ENCODE data around the gene NUFIP1.

Gene NUFIP1

GRCh38 chr13:44936246-44936645 is 53.0 kb downstream of the NUFIP1 start:
- TF ChIP-seq TEAD4 (IDR thresholded peaks at IDR 0.05) (no peak), EP300 (IDR thresholded peaks at IDR 0.05; ENCODE audit: borderline replicate concordance) (no peak), NFIC (IDR thresholded peaks at IDR 0.05) (no peak), CEBPB (IDR thresholded peaks at IDR 0.05) (no peak), TCF12 (IDR thresholded peaks at IDR 0.05; ENCODE audit: low read depth) (no peak), MAX (IDR thresholded peaks at IDR 0.05) (no peak), TAF1 (IDR thresholded peaks at IDR 0.05; ENCODE audit: low read depth) (no peak), EGR1 (IDR thresholded peaks at IDR 0.05) (no peak), YY1 (IDR thresholded peaks at IDR 0.05; ENCODE audit: low read depth) (no peak), CREB1 (IDR thresholded peaks at IDR 0.05; ENCODE audit: low read depth) (no peak), ZBTB7A (IDR thresholded peaks at IDR 0.05; ENCODE audit: low read depth) (no peak), FOXM1 (IDR thresholded peaks at IDR 0.05; ENCODE audit: borderline replicate concordance, low read depth) (no peak), REST (IDR thresholded peaks at IDR 0.05; ENCODE audit: low read depth) (no peak), RAD21 (IDR thresholded peaks at IDR 0.05; ENCODE audit: low read depth) (no peak)
- TF ChIP-seq, protein P1, sequence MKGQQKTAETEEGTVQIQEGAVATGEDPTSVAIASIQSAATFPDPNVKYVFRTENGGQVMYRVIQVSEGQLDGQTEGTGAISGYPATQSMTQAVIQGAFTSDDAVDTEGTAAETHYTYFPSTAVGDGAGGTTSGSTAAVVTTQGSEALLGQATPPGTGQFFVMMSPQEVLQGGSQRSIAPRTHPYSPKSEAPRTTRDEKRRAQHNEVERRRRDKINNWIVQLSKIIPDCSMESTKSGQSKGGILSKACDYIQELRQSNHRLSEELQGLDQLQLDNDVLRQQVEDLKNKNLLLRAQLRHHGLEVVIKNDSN (IDR thresholded peaks at IDR 0.05): no peak

DNA sequence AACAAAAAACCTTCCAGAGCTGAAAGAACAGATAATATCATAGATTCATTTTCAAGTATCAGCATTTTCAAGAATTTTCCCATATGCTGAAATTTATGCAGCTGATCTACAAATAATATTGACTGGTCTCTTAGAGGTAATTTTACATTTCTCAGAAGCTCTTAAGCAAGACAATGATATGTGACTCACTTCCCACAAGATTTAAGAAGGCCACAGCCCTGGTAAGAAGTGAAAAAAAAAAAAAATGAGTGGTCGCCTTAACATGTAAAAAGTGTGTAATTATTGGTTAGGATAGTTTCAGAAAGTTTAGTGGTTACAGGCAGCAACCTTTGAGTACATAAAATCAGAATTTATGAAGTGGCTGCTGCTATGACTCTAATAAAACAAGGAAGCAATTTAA is 54.5 kb downstream of the NUFIP1 start:
- TF ChIP-seq TAF1 (IDR thresholded peaks at IDR 0.05; ENCODE audit: low read depth): no peak
- TF ChIP-seq EP300 (IDR thresholded peaks at IDR 0.05; ENCODE audit: borderline replicate concordance): no peak
- no peak for TF ChIP-seq ZBTB7A (IDR thresholded peaks at IDR 0.05; ENCODE audit: low read depth)
- TF ChIP-seq, protein P1 (IDR thresholded peaks at IDR 0.05): no peak

DNA sequence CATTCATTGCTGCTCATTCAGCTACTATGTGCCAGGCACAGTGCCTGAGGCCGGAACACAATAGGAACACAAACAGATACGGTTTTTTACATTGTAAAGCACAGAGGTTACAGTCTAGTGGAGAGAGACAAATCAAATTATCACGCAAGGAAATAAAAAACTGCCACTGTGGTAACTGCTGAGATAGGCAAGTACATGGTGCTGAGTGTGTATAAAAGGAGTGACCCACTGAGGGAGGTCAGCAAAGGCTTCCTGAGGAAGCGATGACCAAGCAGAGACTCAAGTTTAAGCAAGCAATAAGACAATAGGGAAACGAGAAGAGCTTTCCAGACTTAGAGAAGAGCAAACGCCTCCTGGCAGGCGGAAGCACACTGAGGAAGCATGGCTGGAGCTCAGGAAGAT is 56.4 kb downstream of the NUFIP1 start:
- no peak for TF ChIP-seq ZBTB7A (IDR thresholded peaks at IDR 0.05; ENCODE audit: low read depth)
- TF ChIP-seq FOXM1 (IDR thresholded peaks at IDR 0.05; ENCODE audit: borderline replicate concordance, low read depth): no peak
- no peak for TF ChIP-seq TAF1 (IDR thresholded peaks at IDR 0.05; ENCODE audit: low read depth)
- no peak for TF ChIP-seq CREB1 (IDR thresholded peaks at IDR 0.05; ENCODE audit: low read depth)
- no peak for TF ChIP-seq MAX (IDR thresholded peaks at IDR 0.05)
- TF ChIP-seq REST (IDR thresholded peaks at IDR 0.05; ENCODE audit: low read depth): no peak
- TF ChIP-seq EP300 (IDR thresholded peaks at IDR 0.05; ENCODE audit: borderline replicate concordance): no peak
- TF ChIP-seq TEAD4 (IDR thresholded peaks at IDR 0.05): no peak
- no peak for TF ChIP-seq RAD21 (IDR thresholded peaks at IDR 0.05; ENCODE audit: low read depth)
- TF ChIP-seq NFIC (IDR thresholded peaks at IDR 0.05): no peak
- TF ChIP-seq, protein P1 (IDR thresholded peaks at IDR 0.05): no peak
- no peak for TF ChIP-seq TCF12 (IDR thresholded peaks at IDR 0.05; ENCODE audit: low read depth)
- TF ChIP-seq YY1 (IDR thresholded peaks at IDR 0.05; ENCODE audit: low read depth): no peak
- TF ChIP-seq EGR1 (IDR thresholded peaks at IDR 0.05): no peak
- no peak for TF ChIP-seq CEBPB (IDR thresholded peaks at IDR 0.05)

- no peak for TF ChIP-seq REST (IDR thresholded peaks at IDR 0.05; ENCODE audit: low read depth)
- no peak for TF ChIP-seq CREB1 (IDR thresholded peaks at IDR 0.05; ENCODE audit: low read depth)
- TF ChIP-seq MAX (IDR thresholded peaks at IDR 0.05): no peak
- TF ChIP-seq RAD21 (IDR thresholded peaks at IDR 0.05; ENCODE audit: low read depth): no peak
- no peak for TF ChIP-seq NFIC (IDR thresholded peaks at IDR 0.05)
- TF ChIP-seq FOXM1 (IDR thresholded peaks at IDR 0.05; ENCODE audit: borderline replicate concordance, low read depth): no peak
- no peak for TF ChIP-seq TEAD4 (IDR thresholded peaks at IDR 0.05)
- TF ChIP-seq EGR1 (IDR thresholded peaks at IDR 0.05): no peak
- no peak for TF ChIP-seq YY1 (IDR thresholded peaks at IDR 0.05; ENCODE audit: low read depth)
- TF ChIP-seq TAF1 (IDR thresholded peaks at IDR 0.05; ENCODE audit: low read depth): no peak
- TF ChIP-seq ZBTB7A (IDR thresholded peaks at IDR 0.05; ENCODE audit: low read depth): no peak
- TF ChIP-seq, protein P1 (IDR thresholded peaks at IDR 0.05): no peak
- no peak for TF ChIP-seq CEBPB (IDR thresholded peaks at IDR 0.05)
- TF ChIP-seq EP300 (IDR thresholded peaks at IDR 0.05; ENCODE audit: borderline replicate concordance): no peak
- no peak for TF ChIP-seq TCF12 (IDR thresholded peaks at IDR 0.05; ENCODE audit: low read depth)
Measured at GRCh38 chr13:44932171-44932849, 57.0 kb downstream of the NUFIP1 start.
